ENCODE results near the gene SCAMP2. TPM values are rescaled to one million over a fixed set of nuclear protein-coding genes. Genes with fewer than 3 reads are reported as not detected.

Gene SCAMP2
- polyA plus RNA-seq, 3 donors: 124 to 158 (median 124) TPM

DNA sequence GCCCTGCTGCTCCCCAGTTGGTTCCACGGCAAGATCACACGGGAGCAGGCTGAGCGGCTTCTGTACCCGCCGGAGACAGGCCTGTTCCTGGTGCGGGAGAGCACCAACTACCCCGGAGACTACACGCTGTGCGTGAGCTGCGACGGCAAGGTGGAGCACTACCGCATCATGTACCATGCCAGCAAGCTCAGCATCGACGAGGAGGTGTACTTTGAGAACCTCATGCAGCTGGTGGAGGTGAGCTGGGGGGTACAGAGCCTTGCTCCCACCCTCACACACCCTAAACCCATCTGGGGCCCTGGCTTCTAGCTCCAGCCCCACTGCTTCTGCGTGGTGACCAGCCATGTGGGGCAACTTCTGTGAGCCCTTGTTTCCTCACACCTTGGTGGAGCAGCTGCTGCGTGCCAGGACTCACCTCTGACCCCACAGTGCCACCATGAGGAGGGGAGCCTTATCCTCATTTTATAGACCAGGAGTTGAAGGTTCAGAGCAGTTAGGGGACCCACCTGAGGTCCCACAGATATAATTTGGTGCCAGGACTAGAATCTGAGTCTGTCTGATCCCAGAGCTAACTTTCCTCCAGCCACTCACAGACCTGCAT is 73.8 kb downstream of the SCAMP2 start:
- Histone ChIP-seq H3K4me2 (replicated peaks; ENCODE audit: extremely low read depth, low read length, poor library complexity, severe bottlenecking) (no peak overlapping the region), H3K4me1 (ENCODE audit: control insufficient read depth in 1 of 2, insufficient read depth in 2 of 2, low read length in 2 of 2) (peaks cover 38 to 56% of the 10 kb centered on the region in 2 donors), H4K20me1 (ENCODE audit: insufficient read depth, low read length) (peaks cover 99% of the 10 kb centered on the region), H3K79me2 (ENCODE audit: insufficient read depth, low read length) (peaks cover 72% of the 10 kb centered on the region), H3K4me3 (replicated peaks in 1 of 3; ENCODE audit: low read depth in 2 of 3, low read length in 3 of 3) (no peak overlapping the region), H3K27ac (ENCODE audit: low read depth in 1 of 2, low read length in 2 of 2) (peak overlapping the region; percentile 64 to 93), H3K36me3 (replicated peaks in 1 of 2; ENCODE audit: control insufficient read depth in 1 of 2, insufficient read depth in 2 of 2, low read length in 2 of 2) (peaks cover 72 to 89% of the 10 kb centered on the region in 2 donors), H3K9me3 (replicated peaks in 1 of 2; ENCODE audit: control insufficient read depth in 1 of 2, insufficient read depth in 1 of 2, low read length in 2 of 2) (no peaks in the 10 kb centered on the region), H3K9ac (ENCODE audit: insufficient read depth, low read length, poor library complexity, severe bottlenecking) (peak overlapping the region; percentile 49), H2AFZ (ENCODE audit: insufficient read depth, low read depth, low read length, poor library complexity, severe bottlenecking) (no peak overlapping the region), H3K27me3 (ENCODE audit: control insufficient read depth in 2 of 2, insufficient read depth in 2 of 2, low read length in 2 of 2) (no peaks in the 10 kb centered on the region)
- peaks cover 50% of the 10 kb centered on the region for H3K4me1 Mint-ChIP-seq
- H3K4me3 Mint-ChIP-seq: peak overlapping the region in 1 of 2 donors; percentile 30
- H3K9me3 Mint-ChIP-seq: no peaks in the 10 kb centered on the region
- H3K27me3 Mint-ChIP-seq (ENCODE audit: low read depth in 3 of 3): peaks cover 0 to 1% (median 1%) of the 10 kb centered on the region in 3 donors
- H3K36me3 Mint-ChIP-seq: peaks cover 78 to 92% of the 10 kb centered on the region in 2 donors
- H3K27ac Mint-ChIP-seq: peak overlapping the region; percentile 93 to 98 (median 96)
- TF ChIP-seq, protein P1, sequence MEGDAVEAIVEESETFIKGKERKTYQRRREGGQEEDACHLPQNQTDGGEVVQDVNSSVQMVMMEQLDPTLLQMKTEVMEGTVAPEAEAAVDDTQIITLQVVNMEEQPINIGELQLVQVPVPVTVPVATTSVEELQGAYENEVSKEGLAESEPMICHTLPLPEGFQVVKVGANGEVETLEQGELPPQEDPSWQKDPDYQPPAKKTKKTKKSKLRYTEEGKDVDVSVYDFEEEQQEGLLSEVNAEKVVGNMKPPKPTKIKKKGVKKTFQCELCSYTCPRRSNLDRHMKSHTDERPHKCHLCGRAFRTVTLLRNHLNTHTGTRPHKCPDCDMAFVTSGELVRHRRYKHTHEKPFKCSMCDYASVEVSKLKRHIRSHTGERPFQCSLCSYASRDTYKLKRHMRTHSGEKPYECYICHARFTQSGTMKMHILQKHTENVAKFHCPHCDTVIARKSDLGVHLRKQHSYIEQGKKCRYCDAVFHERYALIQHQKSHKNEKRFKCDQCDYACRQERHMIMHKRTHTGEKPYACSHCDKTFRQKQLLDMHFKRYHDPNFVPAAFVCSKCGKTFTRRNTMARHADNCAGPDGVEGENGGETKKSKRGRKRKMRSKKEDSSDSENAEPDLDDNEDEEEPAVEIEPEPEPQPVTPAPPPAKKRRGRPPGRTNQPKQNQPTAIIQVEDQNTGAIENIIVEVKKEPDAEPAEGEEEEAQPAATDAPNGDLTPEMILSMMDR (IDR thresholded peaks at IDR 0.05): no peak
- intact Hi-C loops (cut with micrococcal nuclease): loop anchor here (1.0 to 2.0 kb wide), 2 partner anchors 9 to 15 kb away; no protein-coding TSS in a partner anchor
- 86% methylated on average over 13 of the region's 16 CpGs for WGBS (ENCODE audit: insufficient coverage)
- DNase-seq: peak in 1 of 3 donors; percentile 53

DNA sequence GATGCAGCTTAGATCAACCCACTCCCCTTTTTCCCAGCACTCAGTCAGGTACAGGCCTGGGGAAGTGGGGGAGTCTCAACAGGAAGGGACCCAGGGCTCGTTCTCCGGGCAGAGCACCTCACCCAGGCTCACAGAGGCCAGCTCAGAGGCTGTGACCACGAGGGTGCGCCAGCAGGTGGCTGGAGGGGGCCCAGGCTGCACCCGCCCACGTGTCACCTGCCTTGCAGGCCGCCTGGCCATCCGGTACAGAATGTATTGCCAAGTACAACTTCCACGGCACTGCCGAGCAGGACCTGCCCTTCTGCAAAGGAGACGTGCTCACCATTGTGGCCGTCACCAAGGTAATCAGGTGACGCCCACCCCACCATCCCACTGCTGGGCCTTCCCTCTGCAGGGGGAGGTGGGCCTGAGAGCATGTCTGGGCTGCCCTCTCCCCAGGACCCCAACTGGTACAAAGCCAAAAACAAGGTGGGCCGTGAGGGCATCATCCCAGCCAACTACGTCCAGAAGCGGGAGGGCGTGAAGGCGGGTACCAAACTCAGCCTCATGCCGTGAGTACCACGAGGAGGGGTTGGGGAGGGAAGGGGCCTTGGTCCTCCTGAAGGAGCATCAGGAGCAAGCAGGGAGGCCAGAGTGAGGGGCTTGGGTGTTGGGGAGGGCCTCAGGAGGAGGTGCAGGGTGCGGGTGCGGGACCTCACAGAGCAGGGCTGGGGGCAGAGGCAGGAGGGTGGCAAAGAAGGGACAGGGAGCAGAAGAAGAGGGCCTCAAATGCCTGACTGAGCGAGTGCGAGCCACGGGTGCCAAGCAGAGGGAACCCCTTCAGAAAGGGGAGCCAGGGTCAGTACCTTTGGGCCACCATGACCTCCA is 74.5 kb downstream of the SCAMP2 start:
- no peak for DNase-seq
- H3K27me3 ChIP-seq (ENCODE audit: control insufficient read depth in 2 of 2, insufficient read depth in 2 of 2, low read length in 2 of 2): no peaks in the 10 kb centered on the region
- H3K4me1 ChIP-seq (ENCODE audit: control insufficient read depth in 1 of 2, insufficient read depth in 2 of 2, low read length in 2 of 2): peaks cover 42 to 63% of the 10 kb centered on the region in 2 donors
- WGBS (ENCODE audit: insufficient coverage): 75% methylated on average over 19 of the region's 25 CpGs
- H2AFZ ChIP-seq (ENCODE audit: insufficient read depth, low read depth, low read length, poor library complexity, severe bottlenecking): no peak overlapping the region
- no peak overlapping the region for H3K9ac ChIP-seq (ENCODE audit: insufficient read depth, low read length, poor library complexity, severe bottlenecking)
- Mint-ChIP-seq H3K36me3 (peaks cover 71 to 86% of the 10 kb centered on the region in 2 donors), H3K27ac (peak overlapping the region; percentile 93 to 98 (median 96)), H3K4me1 (peaks cover 52% of the 10 kb centered on the region), H3K4me3 (peak overlapping the region in 1 of 2 donors; percentile 16), H3K9me3 (no peaks in the 10 kb centered on the region), H3K27me3 (ENCODE audit: low read depth in 3 of 3) (peaks cover 0 to 1% (median 0%) of the 10 kb centered on the region in 3 donors)
- TF ChIP-seq, protein P1 (IDR thresholded peaks at IDR 0.05): no peak
- peak overlapping the region; percentile 64 to 93 for H3K27ac ChIP-seq (ENCODE audit: low read depth in 1 of 2, low read length in 2 of 2)
- H3K9me3 ChIP-seq (replicated peaks in 1 of 2; ENCODE audit: control insufficient read depth in 1 of 2, insufficient read depth in 1 of 2, low read length in 2 of 2): no peaks in the 10 kb centered on the region
- peaks cover 65 to 85% of the 10 kb centered on the region in 2 donors for H3K36me3 ChIP-seq (replicated peaks in 1 of 2; ENCODE audit: control insufficient read depth in 1 of 2, insufficient read depth in 2 of 2, low read length in 2 of 2)
- peaks cover 99% of the 10 kb centered on the region for H4K20me1 ChIP-seq (ENCODE audit: insufficient read depth, low read length)
- no peak overlapping the region for H3K4me2 ChIP-seq (replicated peaks; ENCODE audit: extremely low read depth, low read length, poor library complexity, severe bottlenecking)
- peaks cover 79% of the 10 kb centered on the region for H3K79me2 ChIP-seq (ENCODE audit: insufficient read depth, low read length)
- H3K4me3 ChIP-seq (replicated peaks in 1 of 3; ENCODE audit: low read depth in 2 of 3, low read length in 3 of 3): no peak overlapping the region
- intact Hi-C loops (cut with micrococcal nuclease): loop anchor here (1.0 to 2.0 kb wide), 2 partner anchors 8 to 14 kb away; no protein-coding TSS in a partner anchor

Data from CD14-positive monocyte (primary cell).